Measurements from ENCODE around the gene FMN2. TPM values are rescaled to one million over a fixed set of nuclear protein-coding genes. Genes with fewer than 3 reads are reported as not detected.

Gene FMN2
- total and polyA plus RNA-seq, 7 experiments from 2014 or later = not detected

DNA sequence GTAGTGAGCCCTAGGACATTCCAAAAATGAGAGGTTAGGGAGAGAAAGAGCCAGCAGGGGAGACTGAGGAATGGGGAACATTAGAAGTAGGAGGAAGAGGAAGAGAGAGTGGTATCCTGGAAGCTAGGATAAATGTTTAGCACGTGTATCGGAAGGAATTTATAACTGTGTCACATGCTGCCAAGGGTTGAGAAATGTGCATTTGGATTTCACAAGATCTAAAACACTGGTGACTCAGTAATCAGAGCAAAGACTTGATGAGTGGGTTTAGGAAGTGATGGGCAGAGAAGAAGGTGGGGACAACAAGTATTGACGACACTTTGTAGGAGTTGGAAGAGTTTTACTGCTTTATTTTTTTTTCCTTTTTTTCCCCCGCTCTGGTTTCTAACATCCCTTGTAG, 193.9 kb downstream of the FMN2 start:
- no peaks in the 10 kb centered on the region for H3K4me1 Mint-ChIP-seq
- CTCF ChIA-PET = no interaction called here
- H3K9me3 ChIP-seq (ENCODE audit: control insufficient read depth in 2 of 3, low read length in 3 of 3) = no peaks in the 10 kb centered on the region
- no peak for ATAC-seq
- no peak for DNase-seq
- no peak overlapping the region for H3K4me3 ChIP-seq (ENCODE audit: low read length)
- H3K36me3 Mint-ChIP-seq = no peaks in the 10 kb centered on the region
- H3K27me3 Mint-ChIP-seq = no peaks in the 10 kb centered on the region
- no peak overlapping the region for H3K27ac ChIP-seq (ENCODE audit: low read depth, low read length)
- H3K9me3 Mint-ChIP-seq = peaks cover 0 to 6% (median 0%) of the 10 kb centered on the region in 11 donors
- no peaks in the 10 kb centered on the region for H3K36me3 ChIP-seq (ENCODE audit: control insufficient read depth in 2 of 3, insufficient read depth in 3 of 3, low read length in 3 of 3)
- no peaks in the 10 kb centered on the region for H3K4me1 ChIP-seq (ENCODE audit: control insufficient read depth in 2 of 2, insufficient read depth in 2 of 2, low read length in 2 of 2)
- H3K27me3 ChIP-seq (ENCODE audit: control insufficient read depth in 2 of 2, insufficient read depth in 2 of 2, low read length in 2 of 2) = no peaks in the 10 kb centered on the region
- no peak overlapping the region for H3K4me3 Mint-ChIP-seq
- H3K27ac Mint-ChIP-seq = no peak overlapping the region
- POLR2A ChIA-PET = no interaction called here
- intact Hi-C loops (cut with micrococcal nuclease) = no loop called here

DNA sequence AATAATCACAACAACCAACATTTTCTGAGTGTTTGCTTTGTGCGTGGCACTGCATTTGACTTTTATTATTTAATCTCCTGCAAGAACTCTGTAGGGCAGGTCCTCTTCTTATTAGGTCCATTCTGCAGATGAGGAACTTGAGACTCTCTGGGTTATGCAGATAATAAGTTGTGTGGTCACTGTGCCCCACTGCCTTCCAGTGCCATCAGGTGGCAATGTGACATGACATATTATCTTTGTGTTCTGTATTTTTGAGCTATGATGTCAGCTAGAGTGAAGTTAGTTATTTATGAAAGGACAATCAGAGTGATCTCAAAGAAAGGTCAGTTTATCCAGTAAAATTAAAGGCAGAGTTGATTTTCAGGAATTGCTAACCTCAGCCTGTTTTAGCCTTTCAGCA, 196.0 kb downstream of the FMN2 start:
- H3K4me1 ChIP-seq (ENCODE audit: control insufficient read depth in 2 of 2, insufficient read depth in 2 of 2, low read length in 2 of 2) = no peaks in the 10 kb centered on the region
- no peaks in the 10 kb centered on the region for H3K27me3 Mint-ChIP-seq
- no peaks in the 10 kb centered on the region for H3K27me3 ChIP-seq (ENCODE audit: control insufficient read depth in 2 of 2, insufficient read depth in 2 of 2, low read length in 2 of 2)
- ChIA-PET CTCF (no interaction called here), POLR2A (no interaction called here)
- H3K9me3 Mint-ChIP-seq = peaks cover 0 to 9% (median 0%) of the 10 kb centered on the region in 11 donors
- DNase-seq = no peak
- H3K9me3 ChIP-seq (ENCODE audit: control insufficient read depth in 2 of 3, low read length in 3 of 3) = no peaks in the 10 kb centered on the region
- intact Hi-C loops (cut with micrococcal nuclease) = no loop called here
- H3K4me3 Mint-ChIP-seq = no peak overlapping the region
- H3K4me3 ChIP-seq (ENCODE audit: low read length) = no peak overlapping the region
- no peaks in the 10 kb centered on the region for H3K36me3 ChIP-seq (ENCODE audit: control insufficient read depth in 2 of 3, insufficient read depth in 3 of 3, low read length in 3 of 3)
- no peaks in the 10 kb centered on the region for H3K4me1 Mint-ChIP-seq
- H3K36me3 Mint-ChIP-seq = no peaks in the 10 kb centered on the region
- H3K27ac ChIP-seq (ENCODE audit: low read depth, low read length) = no peak overlapping the region
- no peak overlapping the region for H3K27ac Mint-ChIP-seq
- no peak for ATAC-seq

GRCh38 chr1:240293706-240294105, 202.0 kb downstream of the FMN2 start:
- intact Hi-C loops (cut with micrococcal nuclease) = no loop called here
- H3K27me3 Mint-ChIP-seq = peaks cover 0 to 8% (median 0%) of the 10 kb centered on the region in 5 donors
- no peaks in the 10 kb centered on the region for H3K36me3 Mint-ChIP-seq

DNA sequence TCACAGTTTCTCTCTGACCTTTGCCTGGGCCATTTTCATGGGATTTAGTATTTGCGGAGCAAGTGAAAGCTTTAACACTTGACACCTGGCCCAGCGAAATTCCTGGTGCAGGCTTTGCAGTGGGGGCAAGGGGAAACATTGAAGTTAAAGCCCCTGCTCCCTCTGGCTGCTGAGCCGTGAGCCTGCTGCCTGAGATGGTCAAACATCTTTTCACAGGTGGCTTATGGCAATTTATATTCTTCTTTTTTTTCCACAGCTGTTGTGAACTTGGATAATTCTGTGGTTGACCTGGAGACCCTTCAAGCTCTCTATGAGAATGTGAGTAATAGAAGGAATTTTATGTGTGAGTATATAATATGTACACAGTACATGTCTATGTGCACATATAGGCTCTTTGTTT, 202.9 kb downstream of the FMN2 start:
- H3K9me3 ChIP-seq (ENCODE audit: control insufficient read depth in 2 of 3, low read length in 3 of 3) = no peaks in the 10 kb centered on the region
- ATAC-seq (no peak), DNase-seq (no peak)
- no peak overlapping the region for H3K4me3 Mint-ChIP-seq
- H3K27me3 Mint-ChIP-seq = peaks cover 0 to 8% (median 0%) of the 10 kb centered on the region in 5 donors
- H3K36me3 Mint-ChIP-seq = no peaks in the 10 kb centered on the region
- H3K36me3 ChIP-seq (ENCODE audit: control insufficient read depth in 2 of 3, insufficient read depth in 3 of 3, low read length in 3 of 3) = no peaks in the 10 kb centered on the region
- H3K27ac ChIP-seq (ENCODE audit: low read depth, low read length) = no peak overlapping the region
- H3K9me3 Mint-ChIP-seq = peaks cover 0 to 7% (median 0%) of the 10 kb centered on the region in 11 donors
- intact Hi-C loops (cut with micrococcal nuclease) = no loop called here
- no peaks in the 10 kb centered on the region for H3K4me1 Mint-ChIP-seq
- no peak overlapping the region for H3K4me3 ChIP-seq (ENCODE audit: low read length)
- no peaks in the 10 kb centered on the region for H3K4me1 ChIP-seq (ENCODE audit: control insufficient read depth in 2 of 2, insufficient read depth in 2 of 2, low read length in 2 of 2)
- H3K27me3 ChIP-seq (ENCODE audit: control insufficient read depth in 2 of 2, insufficient read depth in 2 of 2, low read length in 2 of 2) = no peaks in the 10 kb centered on the region
- ChIA-PET POLR2A (no interaction called here), CTCF (no interaction called here)
- no peak overlapping the region for H3K27ac Mint-ChIP-seq

More at GRCh38 chr1:240293706-240294105, 202.0 kb downstream of the FMN2 start:
- ChIA-PET POLR2A (no interaction called here), CTCF (no interaction called here)
- H3K27ac ChIP-seq (ENCODE audit: low read depth, low read length) = no peak overlapping the region
- Mint-ChIP-seq H3K9me3 (peaks cover 0 to 7% (median 0%) of the 10 kb centered on the region in 11 donors), H3K4me1 (no peaks in the 10 kb centered on the region), H3K27ac (no peak overlapping the region), H3K4me3 (no peak overlapping the region)
- H3K9me3 ChIP-seq (ENCODE audit: control insufficient read depth in 2 of 3, low read length in 3 of 3) = no peaks in the 10 kb centered on the region
- no peaks in the 10 kb centered on the region for H3K4me1 ChIP-seq (ENCODE audit: control insufficient read depth in 2 of 2, insufficient read depth in 2 of 2, low read length in 2 of 2)
- H3K27me3 ChIP-seq (ENCODE audit: control insufficient read depth in 2 of 2, insufficient read depth in 2 of 2, low read length in 2 of 2) = no peaks in the 10 kb centered on the region
- ATAC-seq (no peak), DNase-seq (no peak)
- H3K4me3 ChIP-seq (ENCODE audit: low read length) = no peak overlapping the region
- H3K36me3 ChIP-seq (ENCODE audit: control insufficient read depth in 2 of 3, insufficient read depth in 3 of 3, low read length in 3 of 3) = no peaks in the 10 kb centered on the region

- DNase-seq (no peak), ATAC-seq (no peak)
- Histone ChIP-seq H3K36me3 (ENCODE audit: control insufficient read depth in 2 of 3, insufficient read depth in 3 of 3, low read length in 3 of 3) (no peaks in the 10 kb centered on the region), H3K27ac (ENCODE audit: low read depth, low read length) (no peak overlapping the region), H3K4me1 (ENCODE audit: control insufficient read depth in 2 of 2, insufficient read depth in 2 of 2, low read length in 2 of 2) (no peaks in the 10 kb centered on the region), H3K27me3 (ENCODE audit: control insufficient read depth in 2 of 2, insufficient read depth in 2 of 2, low read length in 2 of 2) (no peaks in the 10 kb centered on the region), H3K4me3 (ENCODE audit: low read length) (no peak overlapping the region), H3K9me3 (ENCODE audit: control insufficient read depth in 2 of 3, low read length in 3 of 3) (no peaks in the 10 kb centered on the region)
- Mint-ChIP-seq H3K4me3 (no peak overlapping the region), H3K9me3 (peaks cover 0 to 11% (median 2%) of the 10 kb centered on the region in 11 donors), H3K27ac (no peak overlapping the region), H3K4me1 (no peaks in the 10 kb centered on the region), H3K36me3 (no peaks in the 10 kb centered on the region), H3K27me3 (peaks cover 0 to 8% (median 0%) of the 10 kb centered on the region in 5 donors)
- POLR2A ChIA-PET = no interaction called here
- CTCF ChIA-PET = no interaction called here
- intact Hi-C loops (cut with micrococcal nuclease) = no loop called here
Measured at GRCh38 chr1:240295811-240296210, 204.1 kb downstream of the FMN2 start.

DNA sequence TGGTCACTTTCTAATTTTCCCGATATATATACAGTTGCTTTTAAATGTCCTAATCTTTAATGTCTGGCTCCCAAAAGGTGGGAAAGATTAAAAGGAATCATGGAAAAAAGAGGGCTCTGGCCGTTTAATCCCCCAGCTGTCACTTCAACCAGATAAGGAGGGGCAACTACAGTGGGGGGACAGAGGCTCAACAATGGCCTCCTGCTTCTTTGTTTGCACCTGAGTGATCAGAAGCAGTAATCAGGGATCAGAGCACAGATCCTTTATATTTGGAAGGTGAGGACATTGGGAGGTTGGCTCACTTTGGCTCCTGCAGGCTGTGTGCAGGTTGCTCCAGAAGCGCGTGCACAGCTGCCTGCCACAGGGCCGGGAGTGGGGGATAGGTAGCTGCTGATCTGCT, 212.8 kb downstream of the FMN2 start:
- intact Hi-C loops (cut with micrococcal nuclease) = no loop called here
- no peaks in the 10 kb centered on the region for H3K27me3 ChIP-seq (ENCODE audit: control insufficient read depth in 2 of 2, insufficient read depth in 2 of 2, low read length in 2 of 2)
- Mint-ChIP-seq H3K9me3 (peaks cover 0 to 20% (median 5%) of the 10 kb centered on the region in 11 donors), H3K27ac (no peak overlapping the region), H3K27me3 (peaks cover 0 to 18% (median 6%) of the 10 kb centered on the region in 5 donors), H3K4me3 (no peak overlapping the region), H3K36me3 (no peaks in the 10 kb centered on the region), H3K4me1 (no peaks in the 10 kb centered on the region)
- H3K36me3 ChIP-seq (ENCODE audit: control insufficient read depth in 2 of 3, insufficient read depth in 3 of 3, low read length in 3 of 3) = no peaks in the 10 kb centered on the region
- CTCF ChIA-PET = no interaction called here
- ATAC-seq (no peak), DNase-seq (no peak)
- no peak overlapping the region for H3K27ac ChIP-seq (ENCODE audit: low read depth, low read length)
- H3K9me3 ChIP-seq (ENCODE audit: control insufficient read depth in 2 of 3, low read length in 3 of 3) = no peaks in the 10 kb centered on the region
- no peak overlapping the region for H3K4me3 ChIP-seq (ENCODE audit: low read length)
- POLR2A ChIA-PET = no interaction called here
- no peaks in the 10 kb centered on the region for H3K4me1 ChIP-seq (ENCODE audit: control insufficient read depth in 2 of 2, insufficient read depth in 2 of 2, low read length in 2 of 2)

- no peak for ATAC-seq
- POLR2A ChIA-PET = no interaction called here
Measured at GRCh38 chr1:240306673-240307072, 215.0 kb downstream of the FMN2 start.

More at GRCh38 chr1:240306673-240307072, 215.0 kb downstream of the FMN2 start:
- no peak overlapping the region for H3K4me3 Mint-ChIP-seq
- no peaks in the 10 kb centered on the region for H3K4me1 Mint-ChIP-seq
- H3K27me3 Mint-ChIP-seq = peaks cover 0 to 18% (median 6%) of the 10 kb centered on the region in 5 donors
- H3K9me3 Mint-ChIP-seq = peaks cover 0 to 10% (median 4%) of the 10 kb centered on the region in 11 donors
- intact Hi-C loops (cut with micrococcal nuclease) = no loop called here
- no peaks in the 10 kb centered on the region for H3K36me3 ChIP-seq (ENCODE audit: control insufficient read depth in 2 of 3, insufficient read depth in 3 of 3, low read length in 3 of 3)
- CTCF ChIA-PET = no interaction called here
- H3K27me3 ChIP-seq (ENCODE audit: control insufficient read depth in 2 of 2, insufficient read depth in 2 of 2, low read length in 2 of 2) = no peaks in the 10 kb centered on the region
- no peaks in the 10 kb centered on the region for H3K4me1 ChIP-seq (ENCODE audit: control insufficient read depth in 2 of 2, insufficient read depth in 2 of 2, low read length in 2 of 2)
- no peak overlapping the region for H3K27ac Mint-ChIP-seq
- no peak overlapping the region for H3K4me3 ChIP-seq (ENCODE audit: low read length)
- H3K9me3 ChIP-seq (ENCODE audit: control insufficient read depth in 2 of 3, low read length in 3 of 3) = no peaks in the 10 kb centered on the region
- H3K36me3 Mint-ChIP-seq = no peaks in the 10 kb centered on the region
- no peak overlapping the region for H3K27ac ChIP-seq (ENCODE audit: low read depth, low read length)
- DNase-seq = no peak

Data from naive thymus-derived CD4-positive, alpha-beta T cell (primary cell).